ENCODE measurements around the gene TTLL5.

DNA sequence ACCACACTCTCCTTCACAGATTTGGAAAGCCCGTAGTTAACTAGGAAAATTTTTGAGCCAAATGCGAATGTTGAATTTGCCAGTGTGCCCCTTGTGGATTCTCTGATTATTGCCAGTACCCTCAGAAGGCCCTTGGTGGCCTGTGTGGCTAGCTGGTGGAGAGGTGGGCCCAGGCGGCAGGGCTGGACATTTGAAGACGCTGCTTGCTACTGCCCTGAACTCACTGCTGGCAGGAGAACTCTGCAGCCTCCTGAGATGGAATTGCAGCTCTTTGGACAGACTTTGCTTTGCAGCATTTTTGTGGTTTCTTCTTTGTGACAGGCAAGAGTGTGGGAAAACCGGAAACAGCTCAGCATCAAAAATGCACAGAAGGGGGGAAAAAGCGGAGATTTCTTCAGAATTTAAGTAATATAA lies 223.2 kb downstream of the TTLL5 start:
- TF ChIP-seq, protein P1, sequence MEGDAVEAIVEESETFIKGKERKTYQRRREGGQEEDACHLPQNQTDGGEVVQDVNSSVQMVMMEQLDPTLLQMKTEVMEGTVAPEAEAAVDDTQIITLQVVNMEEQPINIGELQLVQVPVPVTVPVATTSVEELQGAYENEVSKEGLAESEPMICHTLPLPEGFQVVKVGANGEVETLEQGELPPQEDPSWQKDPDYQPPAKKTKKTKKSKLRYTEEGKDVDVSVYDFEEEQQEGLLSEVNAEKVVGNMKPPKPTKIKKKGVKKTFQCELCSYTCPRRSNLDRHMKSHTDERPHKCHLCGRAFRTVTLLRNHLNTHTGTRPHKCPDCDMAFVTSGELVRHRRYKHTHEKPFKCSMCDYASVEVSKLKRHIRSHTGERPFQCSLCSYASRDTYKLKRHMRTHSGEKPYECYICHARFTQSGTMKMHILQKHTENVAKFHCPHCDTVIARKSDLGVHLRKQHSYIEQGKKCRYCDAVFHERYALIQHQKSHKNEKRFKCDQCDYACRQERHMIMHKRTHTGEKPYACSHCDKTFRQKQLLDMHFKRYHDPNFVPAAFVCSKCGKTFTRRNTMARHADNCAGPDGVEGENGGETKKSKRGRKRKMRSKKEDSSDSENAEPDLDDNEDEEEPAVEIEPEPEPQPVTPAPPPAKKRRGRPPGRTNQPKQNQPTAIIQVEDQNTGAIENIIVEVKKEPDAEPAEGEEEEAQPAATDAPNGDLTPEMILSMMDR (IDR thresholded peaks at IDR 0.05), result no peak
- TF ChIP-seq POLR2AphosphoS5 (IDR thresholded peaks at IDR 0.05) (no peak), POLR2A (IDR thresholded peaks at IDR 0.05) (no peak), EP300 (IDR thresholded peaks at IDR 0.05) (no peak)
